NCI-H446 (cell line): Measurements from ENCODE around the gene MMS19.
A peak's percentile ranks its signal among the peaks of the same experiment; 100 is the strongest.
"Not testable (repeated sequence)": the region's sequence is repeated elsewhere in the genome, so short reads cannot be mapped to it uniquely, and the experiment has no call there.

Source experiments
- DNase-seq, 2 experiments: peaks; one replicate each; lab custom pipeline; 2025; lab: John Stamatoyannopoulos, UW

The MMS19 gene

GRCh38 chr10:97425964-97426775 lies 72.1 kb downstream of the MMS19 start, which contains the start of gene PGAM1:
Gene PGAM1, plus strand, starts transcription at chr10:97426191. Its CDS starts 117 bp downstream, at chr10:97426308.
- DNase-seq: peak; percentile 66 to 93

- DNase-seq: not testable (repeated sequence)
Observed at GRCh38 chr10:97423757-97424098, 74.5 kb downstream of the MMS19 start.

GRCh38 chr10:97416565-97416964 lies 81.7 kb downstream of the MMS19 start:
- DNase-seq: no peak

GRCh38 chr10:97412891-97413304 lies 85.3 kb downstream of the MMS19 start:
- DNase-seq: no peak

- DNase-seq: no peak
Observed at GRCh38 chr10:97411406-97411805, 86.8 kb downstream of the MMS19 start.

GRCh38 chr10:97408496-97408992 lies 89.7 kb downstream of the MMS19 start:
- no peak for DNase-seq
